ENCODE measurements around the gene MED13L. TPM values are rescaled to one million over a fixed set of nuclear protein-coding genes. Genes with fewer than 3 reads are reported as not detected.

The MED13L gene
- total and polyA plus RNA-seq, 2 donors (not counting 1 experiment from before 2014, with no cell fraction given): 20.3 to 207 TPM

DNA sequence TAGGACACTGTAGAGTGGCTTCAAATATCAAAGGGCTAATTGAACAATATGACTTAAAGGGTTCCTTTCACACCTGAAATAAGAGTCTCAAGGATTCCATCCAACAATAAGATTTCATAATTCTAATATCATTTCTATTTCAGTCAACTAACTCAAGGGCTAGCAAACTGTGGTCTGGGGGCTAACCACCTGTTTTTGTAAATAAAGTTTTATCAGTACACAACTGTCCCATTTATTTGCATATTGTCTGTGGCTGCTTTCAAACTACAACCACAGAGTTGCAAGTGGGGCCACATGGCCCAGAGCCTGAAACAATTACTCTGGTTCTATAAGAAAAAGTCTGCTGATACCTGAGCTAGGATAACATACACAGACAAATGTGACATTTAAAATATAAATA is 29.1 kb downstream of the MED13L start:
- peaks cover 66% of the 10 kb centered on the region for H3K4me1 Mint-ChIP-seq
- H3K27ac Mint-ChIP-seq: no peak overlapping the region
- Histone ChIP-seq H3K27ac (ENCODE audit: low read length in 2 of 2) (no peak overlapping the region), H3K9me3 (ENCODE audit: control extremely low read depth in 1 of 3, control insufficient read depth in 2 of 3, insufficient read depth in 1 of 3, low read length in 2 of 3) (peaks cover 2 to 21% (median 10%) of the 10 kb centered on the region in 3 donors), H4K20me1 (ENCODE audit: control insufficient read depth, insufficient read depth, low read length, poor library complexity, severe bottlenecking) (peaks cover 62% of the 10 kb centered on the region), H2AFZ (ENCODE audit: insufficient read depth, low read depth, low read length, poor library complexity, severe bottlenecking) (no peak overlapping the region), H3K9ac (ENCODE audit: low read length) (no peak overlapping the region), H3K4me3 (ENCODE audit: control extremely low read depth in 1 of 5, extremely low read depth in 1 of 5, insufficient read depth in 1 of 5, low read depth in 2 of 5, low read length in 4 of 5) (no peak overlapping the region), H3K79me2 (ENCODE audit: control insufficient read depth, insufficient read depth, low read length) (peaks cover 99% of the 10 kb centered on the region), H3K4me1 (ENCODE audit: control insufficient read depth in 2 of 2, insufficient read depth in 2 of 2, low read length in 2 of 2) (peaks cover 38 to 53% of the 10 kb centered on the region in 2 donors), H3K36me3 (replicated peaks in 1 of 2; ENCODE audit: control extremely low read depth in 1 of 2, control insufficient read depth in 1 of 2, extremely low read depth in 1 of 2, insufficient read depth in 2 of 2, low read length in 1 of 2) (peaks cover 0 to 2% of the 10 kb centered on the region in 2 experiments), H3K27me3 (replicated peaks in 1 of 4; ENCODE audit: control extremely low read depth in 1 of 4, control insufficient read depth in 3 of 4, insufficient read depth in 4 of 4, low read length in 3 of 4) (no peaks in the 10 kb centered on the region), H3K4me2 (replicated peaks; ENCODE audit: low read depth, low read length, poor library complexity, severe bottlenecking) (peak overlapping the region; percentile 26)
- intact Hi-C loops (cut with micrococcal nuclease): no loop called here
- ATAC-seq (ENCODE audit: low read depth) (no peak), DNase-seq (no peak)
- peaks cover 2% of the 10 kb centered on the region for H3K9me3 Mint-ChIP-seq (ENCODE audit: insufficient read depth)
- POLR2A ChIA-PET: no interaction called here
- H3K4me3 Mint-ChIP-seq: no peak overlapping the region
- CTCF ChIA-PET: interaction anchor here (0.8 to 3.9 kb wide), 5 partner anchors 10 to 107 kb away, joined by 3 to 18 read pairs (median 5); no protein-coding TSS in a partner anchor
- no peaks in the 10 kb centered on the region for H3K27me3 Mint-ChIP-seq
- TF ChIP-seq EZH2 (IDR thresholded peaks at IDR 0.05; ENCODE audit: borderline replicate concordance, insufficient read depth, low read depth, low read length, poor library complexity, severe bottlenecking): no peak
- TF ChIP-seq, protein P1, sequence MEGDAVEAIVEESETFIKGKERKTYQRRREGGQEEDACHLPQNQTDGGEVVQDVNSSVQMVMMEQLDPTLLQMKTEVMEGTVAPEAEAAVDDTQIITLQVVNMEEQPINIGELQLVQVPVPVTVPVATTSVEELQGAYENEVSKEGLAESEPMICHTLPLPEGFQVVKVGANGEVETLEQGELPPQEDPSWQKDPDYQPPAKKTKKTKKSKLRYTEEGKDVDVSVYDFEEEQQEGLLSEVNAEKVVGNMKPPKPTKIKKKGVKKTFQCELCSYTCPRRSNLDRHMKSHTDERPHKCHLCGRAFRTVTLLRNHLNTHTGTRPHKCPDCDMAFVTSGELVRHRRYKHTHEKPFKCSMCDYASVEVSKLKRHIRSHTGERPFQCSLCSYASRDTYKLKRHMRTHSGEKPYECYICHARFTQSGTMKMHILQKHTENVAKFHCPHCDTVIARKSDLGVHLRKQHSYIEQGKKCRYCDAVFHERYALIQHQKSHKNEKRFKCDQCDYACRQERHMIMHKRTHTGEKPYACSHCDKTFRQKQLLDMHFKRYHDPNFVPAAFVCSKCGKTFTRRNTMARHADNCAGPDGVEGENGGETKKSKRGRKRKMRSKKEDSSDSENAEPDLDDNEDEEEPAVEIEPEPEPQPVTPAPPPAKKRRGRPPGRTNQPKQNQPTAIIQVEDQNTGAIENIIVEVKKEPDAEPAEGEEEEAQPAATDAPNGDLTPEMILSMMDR (IDR thresholded peaks at IDR 0.05): no peak

DNA sequence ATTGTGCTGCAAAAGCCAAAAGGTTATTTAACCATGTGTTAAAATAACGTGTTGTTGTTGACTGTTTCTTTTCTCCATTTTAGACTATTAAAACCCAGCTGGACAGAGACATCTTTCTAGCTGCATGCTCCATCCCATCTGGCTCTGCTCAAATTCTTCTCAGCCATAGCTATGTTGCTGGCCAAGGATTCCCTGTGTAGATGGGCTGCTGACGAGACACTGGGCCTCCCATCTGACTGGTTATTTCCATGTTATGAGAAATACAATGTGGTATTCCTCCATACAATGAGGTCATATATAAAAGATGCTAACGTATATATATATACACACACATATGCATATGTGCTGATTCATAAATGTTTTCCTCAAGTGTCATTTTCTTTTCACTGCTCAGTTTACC is 30.1 kb downstream of the MED13L start:
- H3K27me3 Mint-ChIP-seq: no peaks in the 10 kb centered on the region
- H3K4me1 Mint-ChIP-seq: peaks cover 69% of the 10 kb centered on the region
- H3K36me3 ChIP-seq (replicated peaks in 1 of 2; ENCODE audit: control extremely low read depth in 1 of 2, control insufficient read depth in 1 of 2, extremely low read depth in 1 of 2, insufficient read depth in 2 of 2, low read length in 1 of 2): peaks cover 0 to 2% of the 10 kb centered on the region in 2 experiments
- no peak overlapping the region for H3K4me3 ChIP-seq (ENCODE audit: control extremely low read depth in 1 of 5, extremely low read depth in 1 of 5, insufficient read depth in 1 of 5, low read depth in 2 of 5, low read length in 4 of 5)
- H2AFZ ChIP-seq (ENCODE audit: insufficient read depth, low read depth, low read length, poor library complexity, severe bottlenecking): no peak overlapping the region
- intact Hi-C loops (cut with micrococcal nuclease): no loop called here
- no peak overlapping the region for H3K4me2 ChIP-seq (replicated peaks; ENCODE audit: low read depth, low read length, poor library complexity, severe bottlenecking)
- no peak for DNase-seq
- POLR2A ChIA-PET: no interaction called here
- peak overlapping the region in 1 of 2 donors; percentile 13 for H3K27ac ChIP-seq (ENCODE audit: low read length in 2 of 2)
- TF ChIP-seq, protein P1 (IDR thresholded peaks at IDR 0.05): no peak
- TF ChIP-seq EZH2 (IDR thresholded peaks at IDR 0.05; ENCODE audit: borderline replicate concordance, insufficient read depth, low read depth, low read length, poor library complexity, severe bottlenecking): no peak
- peaks cover 62% of the 10 kb centered on the region for H4K20me1 ChIP-seq (ENCODE audit: control insufficient read depth, insufficient read depth, low read length, poor library complexity, severe bottlenecking)
- H3K9ac ChIP-seq (ENCODE audit: low read length): no peak overlapping the region
- peaks cover 2 to 15% (median 10%) of the 10 kb centered on the region in 3 donors for H3K9me3 ChIP-seq (ENCODE audit: control extremely low read depth in 1 of 3, control insufficient read depth in 2 of 3, insufficient read depth in 1 of 3, low read length in 2 of 3)
- H3K9me3 Mint-ChIP-seq (ENCODE audit: insufficient read depth): peaks cover 2% of the 10 kb centered on the region
- CTCF ChIA-PET: interaction anchor here (0.6 to 3.9 kb wide), 8 partner anchors 11 to 477 kb away, joined by 3 to 18 read pairs (median 4); no protein-coding TSS in a partner anchor
- no CpG with 5 or more reads among the region's 3 CpGs for WGBS (ENCODE audit: insufficient coverage)
- H3K27ac Mint-ChIP-seq: no peak overlapping the region
- H3K4me3 Mint-ChIP-seq: no peak overlapping the region
- H3K27me3 ChIP-seq (replicated peaks in 1 of 4; ENCODE audit: control extremely low read depth in 1 of 4, control insufficient read depth in 3 of 4, insufficient read depth in 4 of 4, low read length in 3 of 4): no peaks in the 10 kb centered on the region
- peaks cover 41 to 60% of the 10 kb centered on the region in 2 donors for H3K4me1 ChIP-seq (ENCODE audit: control insufficient read depth in 2 of 2, insufficient read depth in 2 of 2, low read length in 2 of 2)
- peaks cover 99% of the 10 kb centered on the region for H3K79me2 ChIP-seq (ENCODE audit: control insufficient read depth, insufficient read depth, low read length)
- no peak for ATAC-seq (ENCODE audit: low read depth)

Data from B cell (primary cell).